Activated CD8-positive, alpha-beta T cell treated with anti-CD3 and anti-CD28 coated beads for 36 hours (primary cell): ENCODE measurements around the gene NUB1. TPM values are rescaled to one million over a fixed set of nuclear protein-coding genes. Genes with fewer than 3 reads are reported as not detected.

Source experiments
- ATAC-seq: fragments of 200-7000 bp; cut with Tn5 transposase; one replicate; pipeline ENCODE4 v1.10.0; 2021; ENCODE audit warnings: mild to moderate bottlenecking, moderate library complexity
- CTCF ChIA-PET: fragments of 350-600 bp; sonication (Branson Sonifier 250); formaldehyde crosslinking; loops from one replicate; lab custom pipeline; 2021; ENCODE audit warnings: antibody characterized with exemption; lab: Charles Lee
- POLR2A ChIA-PET: fragments of 350-600 bp; sonication (Branson Sonifier 250); formaldehyde crosslinking; loops from one replicate; lab custom pipeline; 2021; ENCODE audit warnings: antibody characterized with exemption; lab: Charles Lee
- DNase-seq: peaks from one replicate; pipeline ENCODE4 v3.0.0-alpha.2; 2020
- H3K27ac Mint-ChIP-seq: one replicate; pipeline ENCODE4 v1.8.0; 2021; ENCODE audit warnings: mild to moderate bottlenecking, mixed read lengths
- H3K27me3 Mint-ChIP-seq: one replicate; pipeline ENCODE4 v1.8.0; 2021; ENCODE audit warnings: mixed read lengths
- H3K36me3 Mint-ChIP-seq: one replicate; pipeline ENCODE4 v1.8.0; 2021; ENCODE audit warnings: low read depth, mixed read lengths
- H3K4me1 Mint-ChIP-seq: one replicate; pipeline ENCODE4 v1.8.0; 2021; ENCODE audit warnings: low read depth, mixed read lengths
- H3K4me3 Mint-ChIP-seq: one replicate; pipeline ENCODE4 v1.8.0; 2021; ENCODE audit warnings: mild to moderate bottlenecking, moderate library complexity, mixed read lengths
- H3K9me3 Mint-ChIP-seq: one replicate; pipeline ENCODE4 v1.8.0; 2021; ENCODE audit warnings: mixed read lengths
- CTCF ChIP-seq: fragments of 200-600 bp; IDR thresholded peaks from one replicate; pipeline ENCODE4 v1.8.0; 2022; ENCODE audit warnings: antibody characterized with exemption, mild to moderate bottlenecking
- intact Hi-C: fragments of 100-400 bp; cut with micrococcal nuclease; formaldehyde crosslinking; loops from one replicate; pipeline ENCODE4 v1.10.0; 2022
- total RNA-seq, 2 experiments: library from RNA; stranded (reverse); gene quantifications; one replicate each; pipeline ENCODE4 v1.2.3, GENCODE V29; 2021

The NUB1 gene
- total RNA-seq, 2 experiments from 2014 or later: 41.0 to 42.5 TPM

- intact Hi-C loops: no loop called here
- CTCF ChIA-PET: no interaction called here
- peaks cover 5% of the 10 kb centered on the region for H3K4me1 Mint-ChIP-seq
- no peak for ATAC-seq
- no peak overlapping the region for H3K4me3 Mint-ChIP-seq
- H3K9me3 Mint-ChIP-seq: no peaks in the 10 kb centered on the region
- no peak overlapping the region for H3K27ac Mint-ChIP-seq
- no peak for TF ChIP-seq CTCF
- no peaks in the 10 kb centered on the region for H3K27me3 Mint-ChIP-seq
- POLR2A ChIA-PET: no interaction called here
- no peaks in the 10 kb centered on the region for H3K36me3 Mint-ChIP-seq
- no peak for DNase-seq
Measured at GRCh38 chr7:151392002-151392401, 50.4 kb downstream of the NUB1 start.

GRCh38 chr7:151392426-151392825, 50.8 kb downstream of the NUB1 start:
- TF ChIP-seq CTCF: no peak
- H3K36me3 Mint-ChIP-seq: no peaks in the 10 kb centered on the region
- ChIA-PET CTCF (no interaction called here), POLR2A (no interaction called here)
- intact Hi-C loops: no loop called here
- ATAC-seq: no peak
- peaks cover 5% of the 10 kb centered on the region for H3K4me1 Mint-ChIP-seq
- no peak overlapping the region for H3K27ac Mint-ChIP-seq
- no peak overlapping the region for H3K4me3 Mint-ChIP-seq
- H3K27me3 Mint-ChIP-seq: no peaks in the 10 kb centered on the region
- DNase-seq: no peak
- no peaks in the 10 kb centered on the region for H3K9me3 Mint-ChIP-seq

- Mint-ChIP-seq H3K36me3 (no peaks in the 10 kb centered on the region), H3K9me3 (peaks cover 4% of the 10 kb centered on the region), H3K27me3 (no peaks in the 10 kb centered on the region), H3K27ac (no peak overlapping the region), H3K4me3 (no peak overlapping the region), H3K4me1 (peaks cover 9% of the 10 kb centered on the region)
- intact Hi-C loops: no loop called here
- no peak for ATAC-seq
- DNase-seq: no peak
- TF ChIP-seq CTCF: no peak
- POLR2A ChIA-PET: no interaction called here
- CTCF ChIA-PET: interaction anchor here (0.7 kb wide), 1 partner anchor 13 kb away, joined by 3 read pairs; no protein-coding TSS in a partner anchor
Measured at GRCh38 chr7:151393031-151393977, 51.7 kb downstream of the NUB1 start.

GRCh38 chr7:151394076-151395035, 52.7 kb downstream of the NUB1 start:
- ATAC-seq: no peak
- intact Hi-C loops: no loop called here
- Mint-ChIP-seq H3K27ac (no peak overlapping the region), H3K4me1 (peaks cover 9% of the 10 kb centered on the region), H3K9me3 (peaks cover 4% of the 10 kb centered on the region), H3K27me3 (no peaks in the 10 kb centered on the region), H3K4me3 (no peak overlapping the region), H3K36me3 (no peaks in the 10 kb centered on the region)
- ChIA-PET POLR2A (interaction anchor here (0.5 kb wide), 1 partner anchor 1529 kb away, joined by 3 read pairs; no protein-coding TSS in a partner anchor), CTCF (interaction anchor here (0.7 kb wide), 1 partner anchor 14 kb away, joined by 3 read pairs; no protein-coding TSS in a partner anchor)
- no peak for DNase-seq
- no peak for TF ChIP-seq CTCF
